ENCODE measurements around the gene CRELD2. TPM values are rescaled to one million over a fixed set of nuclear protein-coding genes. Genes with fewer than 3 reads are reported as not detected.
A peak's percentile ranks its signal among the peaks of the same experiment; 100 is the strongest.

CRELD2 gene
- total and polyA plus RNA-seq, 2 of the 8 experiments (the other 6 are each of a cell fraction or from before 2014, with no cell fraction given), result 24.5 to 36.6 TPM

GRCh38 chr22:49909476-49910205, 8.8 kb upstream of the CRELD2 start:
- ChIA-PET CTCF (ENCODE audit: partially characterized antibody) (no interaction called here), POLR2A (ENCODE audit: partially characterized antibody) (no interaction called here)
- peak overlapping the region; percentile 35; the same call in 1 of the 2 replicates for H4K8ac ChIP-seq (ENCODE audit: extremely low read depth, insufficient read depth, low read length)
- no peaks in the 10 kb centered on the region for H3K23me2 ChIP-seq (ENCODE audit: low read depth, low read length)
- no peak overlapping the region for H3K4me2 ChIP-seq (ENCODE audit: insufficient read depth in 1 of 2, low read depth in 2 of 2, low read length in 2 of 2)
- no peak overlapping the region for H3K56ac ChIP-seq (replicated peaks; ENCODE audit: insufficient read length, low read depth, low read length)
- DNase-seq (ENCODE audit: low read depth in 1 of 2, low spot score in 2 of 2) (no peak), FAIRE-seq (no peak)
- no peak overlapping the region for H3K14ac ChIP-seq (ENCODE audit: insufficient read length)
- no peak overlapping the region for H2BK5ac ChIP-seq (ENCODE audit: low read depth, low read length)
- no peak overlapping the region for H2BK120ac ChIP-seq (replicated peaks; ENCODE audit: low read depth, low read length)
- no peak overlapping the region for H3K4me3 ChIP-seq (ENCODE audit: extremely low read depth in 1 of 4, insufficient read depth in 2 of 4, low read depth in 3 of 4, low read length in 4 of 4)
- no peak overlapping the region for H4K91ac ChIP-seq (replicated peaks; ENCODE audit: insufficient read length, low read length)
- no peaks in the 10 kb centered on the region; a peak in 1 of 7 replicates for H3K4me1 ChIP-seq (replicated peaks in 1 of 4; ENCODE audit: control insufficient read depth in 3 of 4, insufficient read depth in 4 of 4, low read length in 3 of 4)
- no peak overlapping the region for H2BK12ac ChIP-seq (ENCODE audit: low read depth, low read length)
- H3K9ac ChIP-seq (replicated peaks in 1 of 4; ENCODE audit: extremely low read depth in 1 of 4, low read depth in 3 of 4, low read length in 3 of 4), result no peak overlapping the region
- H2AFZ ChIP-seq (ENCODE audit: low read length), result no peak overlapping the region
- 93% methylated on average over 21 of the region's 23 CpGs; no CpG with 5 or more reads in 1 of the 2 experiments for WGBS, 2 experiments (ENCODE audit: extremely low coverage in 1 of 2, insufficient coverage in 1 of 2, insufficient read length in 1 of 2, insufficient replicate concordance in 2 of 2, low coverage in 1 of 2, low lambda C conversion rate in 2 of 2, missing lambda C conversion rate in 1 of 2)
- H3K23ac ChIP-seq (ENCODE audit: insufficient read length), result no peak overlapping the region
- no peak overlapping the region for H2BK15ac ChIP-seq (ENCODE audit: low read length)
- no peak overlapping the region for H3K27ac ChIP-seq (ENCODE audit: low read depth, low read length)
- H3K79me2 ChIP-seq (ENCODE audit: control insufficient read depth in 1 of 2, insufficient read depth in 2 of 2, low read length in 2 of 2), result no peaks in the 10 kb centered on the region
- H3K36me3 ChIP-seq (ENCODE audit: control insufficient read depth in 2 of 4, insufficient read depth in 4 of 4, low read length in 3 of 4), result peaks cover 0 to 6% (median 1%) of the 10 kb centered on the region in 4 experiments; a peak in 4 of 8 replicates
- H3K18ac ChIP-seq (ENCODE audit: extremely low read depth, low read length), result no peak overlapping the region
- TF ChIP-seq CHD1 (IDR thresholded peaks at IDR 0.05; ENCODE audit: low read depth, low read length) (no peak), JUN (IDR thresholded peaks at IDR 0.05; ENCODE audit: low read depth, low read length) (no peak)
- H4K5ac ChIP-seq (ENCODE audit: insufficient read length, low read depth, low read length), result no peak overlapping the region
- no peak overlapping the region for H2BK20ac ChIP-seq (ENCODE audit: low read length)
- H3K9me3 ChIP-seq (ENCODE audit: insufficient read depth in 2 of 2, low read depth in 1 of 2, low read length in 1 of 2), result no peaks in the 10 kb centered on the region
- H3K4ac ChIP-seq (replicated peaks; ENCODE audit: insufficient read length, low read depth, low read length), result no peak overlapping the region
- peaks cover 2% of the 10 kb centered on the region; the same call in 1 of the 2 replicates for H3K79me1 ChIP-seq (ENCODE audit: low read depth, low read length)
- H4K20me1 ChIP-seq (replicated peaks in 1 of 2; ENCODE audit: control insufficient read depth in 1 of 2, insufficient read depth in 2 of 2, low read length in 2 of 2), result peaks cover 2 to 18% of the 10 kb centered on the region in 2 experiments
- no peaks in the 10 kb centered on the region for H3K27me3 ChIP-seq (replicated peaks in 1 of 4; ENCODE audit: control insufficient read depth in 3 of 4, extremely low read depth in 1 of 4, insufficient read depth in 3 of 4, low read length in 3 of 4)
- no peak overlapping the region for H2AK5ac ChIP-seq (ENCODE audit: low read depth, low read length)
